ENCODE data around the gene PLA2G1B.
A peak's percentile ranks its signal among the peaks of the same experiment; 100 is the strongest.

PLA2G1B gene

DNA sequence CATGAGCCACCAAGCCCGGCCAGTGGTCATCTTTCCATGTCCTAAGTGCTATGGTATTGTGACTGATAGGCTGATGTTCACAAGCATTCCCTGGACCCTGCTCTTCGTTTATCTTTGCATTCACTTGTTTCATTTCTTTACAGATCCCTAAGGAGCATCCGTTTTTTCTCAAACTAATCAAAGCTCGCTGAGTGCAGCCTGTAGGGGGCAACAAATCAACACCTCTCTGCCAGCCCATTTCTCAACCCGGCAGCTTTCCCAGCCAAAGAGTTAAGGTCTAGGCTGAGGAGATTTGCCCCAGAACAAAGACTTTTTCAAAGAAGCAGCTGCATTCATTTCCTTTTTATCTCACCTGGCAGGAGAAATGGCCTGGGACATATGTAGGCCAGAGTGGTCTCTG lies 13.4 kb downstream of the PLA2G1B start:
- no peak for DNase-seq (ENCODE audit: low spot score)
- no peak for TF ChIP-seq CTCF (IDR thresholded peaks at IDR 0.05; ENCODE audit: extremely low read depth, missing control alignments)

- TF ChIP-seq CTCF (IDR thresholded peaks at IDR 0.05; ENCODE audit: extremely low read depth, missing control alignments): peak; percentile 64
- DNase-seq (ENCODE audit: low spot score): peak; percentile 89
These were observed 25.4 kb downstream of the PLA2G1B start, which contains the start of gene SIRT4 for GRCh38 chr12:120301962-120302815. SIRT4 (plus strand) TSS chr12:120302321; CDS start chr12:120303562, 1,241 bp downstream.

DNA sequence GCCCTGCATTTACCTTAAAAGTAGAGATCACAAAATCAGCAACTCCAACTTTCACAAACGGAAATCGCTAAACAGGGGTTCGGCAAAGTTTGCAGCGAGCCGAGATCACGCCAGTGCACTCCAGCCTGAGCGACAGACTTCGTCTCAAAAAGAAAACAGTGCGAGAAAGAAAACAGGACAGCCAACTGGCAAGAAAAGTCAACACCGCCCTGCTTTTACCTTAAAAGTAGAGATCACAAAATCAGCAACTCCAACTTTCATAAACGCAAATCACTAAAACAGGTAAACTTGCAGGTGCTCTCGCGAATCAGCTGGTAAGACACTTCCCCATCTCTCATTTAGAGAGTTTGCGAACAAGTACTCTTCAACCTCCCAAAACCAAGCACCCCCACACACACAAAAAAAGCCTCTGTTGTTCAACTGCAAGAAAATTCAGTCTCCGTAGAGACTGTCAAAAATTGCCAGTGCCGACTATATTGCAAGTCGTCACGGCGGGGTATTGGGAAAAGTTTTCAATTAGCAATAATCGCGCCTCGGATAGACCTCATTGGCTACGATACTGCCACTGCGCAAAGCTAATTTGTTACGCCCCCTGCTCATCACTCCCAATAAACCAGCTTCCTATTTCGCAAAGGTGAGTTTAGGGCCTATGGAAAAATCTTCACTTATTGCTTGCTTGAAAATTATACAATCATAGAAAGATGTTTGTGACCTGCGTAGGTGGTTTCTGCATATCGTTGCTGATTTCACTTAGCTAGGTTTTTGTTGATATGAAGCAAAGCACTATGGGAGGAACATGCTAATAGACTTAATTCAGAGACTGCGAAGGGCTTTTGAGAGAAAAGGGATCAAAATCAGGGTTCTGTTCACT lies 34.7 kb downstream of the PLA2G1B start, which contains the start of gene RNU4-1:
Gene RNU4-1, minus strand, starts transcription at position 577 of the 871 bp plus-strand sequence.
- TF ChIP-seq CTCF (IDR thresholded peaks at IDR 0.05; ENCODE audit: extremely low read depth, missing control alignments): no peak
- DNase-seq (ENCODE audit: low spot score): peak; percentile 52

GRCh38 chr12:120292411-120292660 lies 35.2 kb downstream of the PLA2G1B start:
- no peak for DNase-seq (ENCODE audit: low spot score)
- no peak for TF ChIP-seq CTCF (IDR thresholded peaks at IDR 0.05; ENCODE audit: extremely low read depth, missing control alignments)

DNA sequence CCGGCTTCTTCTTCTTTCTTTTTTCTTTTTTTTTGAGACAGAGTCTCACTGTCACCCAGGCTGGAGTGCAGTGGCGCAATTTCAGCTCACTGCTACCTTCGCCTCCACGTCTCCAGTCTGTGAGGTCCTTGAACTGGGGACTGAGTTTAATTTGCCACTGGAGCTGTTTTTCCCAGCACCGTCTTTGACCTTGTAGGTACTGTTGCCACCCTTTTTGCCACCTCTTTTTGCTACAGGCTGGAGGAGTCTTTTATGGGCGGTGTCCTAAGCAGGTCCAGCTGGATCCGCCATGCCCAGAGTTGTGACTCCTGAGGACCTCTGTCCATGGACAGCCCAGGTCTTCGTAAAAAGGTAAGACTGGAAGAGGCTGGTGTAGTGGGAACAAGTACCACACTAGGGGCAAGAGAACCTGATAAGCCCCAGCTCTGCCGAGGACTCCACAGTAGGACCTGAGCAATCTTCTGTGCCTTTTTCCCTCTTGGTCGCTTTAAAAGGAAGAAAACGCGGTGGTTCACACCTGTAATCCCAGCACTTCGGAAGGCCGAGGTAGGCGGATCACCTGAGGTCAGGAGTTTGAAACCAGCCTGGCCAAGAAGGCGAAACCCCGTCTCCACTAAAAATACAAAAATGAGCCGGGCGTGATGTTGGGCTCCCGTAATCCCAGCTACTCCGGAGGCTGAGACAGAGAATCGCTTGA lies 36.8 kb downstream of the PLA2G1B start:
- no peak for TF ChIP-seq CTCF (IDR thresholded peaks at IDR 0.05; ENCODE audit: extremely low read depth, missing control alignments)
- DNase-seq (ENCODE audit: low spot score): no peak

DNA sequence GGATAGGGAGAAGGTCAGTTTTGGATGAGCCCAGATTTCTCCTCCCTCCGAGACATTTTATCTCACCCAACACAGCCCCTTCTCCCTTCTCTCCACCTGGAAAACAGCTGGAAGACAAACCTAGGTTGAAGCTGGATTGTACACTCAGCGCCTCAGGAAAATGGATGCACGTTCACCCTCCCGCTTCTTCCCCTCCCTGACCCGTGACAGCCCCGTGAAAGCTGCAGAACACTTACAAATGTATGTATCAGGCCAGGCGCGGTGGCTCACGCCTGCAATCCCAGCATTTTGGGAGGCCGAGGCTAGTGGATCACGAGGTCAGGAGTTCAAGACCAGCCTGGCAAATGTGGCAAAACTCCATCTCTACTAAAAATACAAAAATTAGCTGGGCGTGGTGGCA lies 40.1 kb downstream of the PLA2G1B start:
- DNase-seq (ENCODE audit: low spot score): no peak
- no peak for TF ChIP-seq CTCF (IDR thresholded peaks at IDR 0.05; ENCODE audit: extremely low read depth, missing control alignments)

Data from GM20000 (cell line).